Omental fat pad (tissue), 4 donors: ENCODE data around the gene ERBB4. TPM values are rescaled to one million over a fixed set of nuclear protein-coding genes. Genes with fewer than 3 reads are reported as not detected.

Source experiments
- ATAC-seq: fragments of 150-250 bp; one replicate; pipeline ENCODE4 v1.9.1; 2016; ENCODE audit warnings: mild to moderate bottlenecking, moderate library complexity; ENCODE audit not compliant: low FRiP score
- DNase-seq: peaks from one replicate; pipeline ENCODE4 v3.0.0-alpha.2; 2019; ENCODE audit warnings: low spot score
- CTCF ChIP-seq, 3 donors: fragments of 450-650 bp; IDR thresholded peaks; one replicate each; pipeline ENCODE4 v1.5.1; 2016 to 2017; ENCODE audit warnings: antibody characterized with exemption in 3 of 3, mild to moderate bottlenecking in 3 of 3, moderate library complexity in 2 of 3
- total RNA-seq, 4 donors: library from RNA; depleted of rRNA; stranded (reverse); fragments of >200 nt; gene quantifications; one replicate each; pipeline ENCODE4 v1.1.0, GENCODE V29; 2016

The ERBB4 gene
- total RNA-seq, 4 donors from 2014 or later = 0.16 to 7.7 (median 2.1) TPM

GRCh38 chr2:211829725-211830124, 708.9 kb downstream of the ERBB4 start:
- ATAC-seq (no peak), DNase-seq (no peak)
- no peak for TF ChIP-seq CTCF (IDR thresholded peaks at IDR 0.05)

- DNase-seq = no peak
- ATAC-seq = no peak
- no peak for TF ChIP-seq CTCF (IDR thresholded peaks at IDR 0.05)
These were observed 714.6 kb downstream of the ERBB4 start for GRCh38 chr2:211823886-211824479.

GRCh38 chr2:211822686-211823335, 715.8 kb downstream of the ERBB4 start:
- ATAC-seq (no peak), DNase-seq (no peak)
- TF ChIP-seq CTCF (IDR thresholded peaks at IDR 0.05) = no peak

DNA sequence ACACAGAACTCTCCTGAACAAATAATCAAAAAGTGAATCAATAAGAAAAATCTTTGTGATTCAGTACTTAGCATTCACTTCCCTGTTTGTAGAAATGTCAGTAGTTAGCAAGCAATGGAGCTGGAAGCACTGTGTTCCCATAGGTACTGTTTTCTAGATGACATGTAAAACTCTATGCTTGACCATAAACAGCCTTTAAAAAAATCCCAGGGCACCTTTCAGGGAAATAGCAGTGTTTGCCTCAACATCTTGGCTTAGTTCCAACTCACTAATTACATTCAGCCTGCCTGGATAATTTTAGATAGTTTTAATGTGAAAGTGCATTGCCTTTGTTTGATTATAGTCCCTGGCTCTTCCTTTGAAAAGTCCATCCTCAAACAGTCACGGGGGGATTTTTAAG, 721.8 kb downstream of the ERBB4 start:
- ATAC-seq (no peak), DNase-seq (no peak)
- TF ChIP-seq CTCF (IDR thresholded peaks at IDR 0.05) = no peak

- DNase-seq = no peak
- TF ChIP-seq CTCF (IDR thresholded peaks at IDR 0.05) = no peak
- no peak for ATAC-seq
These were observed 726.0 kb downstream of the ERBB4 start for GRCh38 chr2:211812587-211812986.

DNA sequence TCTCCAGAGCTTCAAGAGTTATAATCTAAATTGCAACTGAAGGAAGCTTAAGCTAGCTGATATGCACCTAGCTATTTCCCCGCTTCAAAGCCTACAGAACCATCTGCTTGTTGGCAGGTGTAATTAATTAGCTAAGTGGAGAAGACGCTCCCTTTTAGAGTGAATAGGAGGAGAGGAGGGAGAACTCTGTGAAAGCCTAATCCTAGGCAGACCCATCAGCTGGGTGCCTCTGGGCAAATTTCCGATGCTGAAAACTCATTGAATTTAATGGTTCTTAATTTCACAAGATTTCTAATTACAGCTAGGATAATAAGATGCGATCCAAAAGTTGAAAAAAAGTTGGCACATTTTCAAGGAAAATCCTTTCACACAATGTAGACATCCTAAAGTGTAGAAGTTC, 735.9 kb downstream of the ERBB4 start:
- no peak for ATAC-seq

More for the DNA sequence above, 735.9 kb downstream of the ERBB4 start:
- TF ChIP-seq CTCF (IDR thresholded peaks at IDR 0.05) = no peak
- DNase-seq = no peak
